COLO668 (cell line): Measurements from ENCODE around the gene PTPN14.
"Not testable (repeated sequence)": the region's sequence is repeated elsewhere in the genome, so short reads cannot be mapped to it uniquely, and the experiment has no call there.

Experiments used
- DNase-seq: peaks from one replicate; lab custom pipeline; 2025; ENCODE audit not compliant: unreplicated experiment; lab: John Stamatoyannopoulos, UW

The PTPN14 gene

GRCh38 chr1:214513394-214513793 is 38.0 kb downstream of the PTPN14 start:
- DNase-seq: no peak

- no peak for DNase-seq
Observed at GRCh38 chr1:214511639-214511998, 39.8 kb downstream of the PTPN14 start.

- DNase-seq: no peak
Observed at GRCh38 chr1:214510914-214511638, 40.3 kb downstream of the PTPN14 start.

- DNase-seq: no peak
Observed at GRCh38 chr1:214510477-214510876, 40.9 kb downstream of the PTPN14 start.

- not testable (repeated sequence) for DNase-seq
Observed at GRCh38 chr1:214509622-214510021, 41.8 kb downstream of the PTPN14 start.

GRCh38 chr1:214506972-214507431 is 44.4 kb downstream of the PTPN14 start:
- DNase-seq: peak; percentile 82

- peak; percentile 63 for DNase-seq
Observed at GRCh38 chr1:214505134-214505533, 46.3 kb downstream of the PTPN14 start.

GRCh38 chr1:214504330-214504729 is 47.1 kb downstream of the PTPN14 start:
- no peak for DNase-seq

- DNase-seq: no peak
Observed at GRCh38 chr1:214503553-214503952, 47.8 kb downstream of the PTPN14 start.

GRCh38 chr1:214500340-214501055 is 50.9 kb downstream of the PTPN14 start:
- no peak for DNase-seq

GRCh38 chr1:214499732-214500131 is 51.7 kb downstream of the PTPN14 start:
- no peak for DNase-seq

- no peak for DNase-seq
Observed at GRCh38 chr1:214498021-214498420, 53.4 kb downstream of the PTPN14 start.

GRCh38 chr1:214496126-214496525 is 55.3 kb downstream of the PTPN14 start:
- DNase-seq: no peak

- no peak for DNase-seq
Observed at GRCh38 chr1:214494706-214495105, 56.7 kb downstream of the PTPN14 start.

GRCh38 chr1:214494179-214494578 is 57.2 kb downstream of the PTPN14 start:
- not testable (repeated sequence) for DNase-seq

- DNase-seq: no peak
Observed at GRCh38 chr1:214493126-214493796, 58.1 kb downstream of the PTPN14 start.

- no peak for DNase-seq
Observed at GRCh38 chr1:214492401-214493075, 58.9 kb downstream of the PTPN14 start.

GRCh38 chr1:214491468-214492146 is 59.8 kb downstream of the PTPN14 start:
- DNase-seq: no peak

GRCh38 chr1:214485151-214485550 is 66.3 kb downstream of the PTPN14 start:
- DNase-seq: no peak

GRCh38 chr1:214483180-214483579 is 68.2 kb downstream of the PTPN14 start:
- not testable (repeated sequence) for DNase-seq
